ENCODE results near the gene AKR1B15.
"Not testable (repeated sequence)": the region's sequence is repeated elsewhere in the genome, so short reads cannot be mapped to it uniquely, and the experiment has no call there.

DNA sequence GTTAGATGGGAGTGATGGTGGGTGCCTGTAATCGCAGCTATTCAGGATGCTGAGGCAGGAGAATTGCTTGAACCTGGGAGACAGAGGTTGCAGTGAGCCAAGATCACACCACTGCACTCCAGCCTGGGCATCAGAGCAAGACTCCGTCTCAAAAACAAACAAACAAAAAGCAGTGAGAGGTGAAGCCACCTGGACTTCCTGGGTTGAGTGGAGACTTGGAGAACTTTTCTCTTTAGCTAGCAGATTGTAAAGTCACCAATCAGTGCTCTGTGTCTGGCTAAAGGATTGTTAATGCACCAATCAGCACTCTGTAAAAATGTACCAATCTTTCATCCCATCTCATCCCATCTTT, 14.5 kb downstream of the AKR1B15 start:
- TF ChIP-seq BHLHE40 (IDR thresholded peaks at IDR 0.05; ENCODE audit: low read length); CHD1 (IDR thresholded peaks at IDR 0.05; ENCODE audit: low read length); NONO (IDR thresholded peaks at IDR 0.05; ENCODE audit: low read depth in 2 of 2, low read length in 1 of 2); RAD21 (CRISPR knock-in tag; conservative IDR thresholded peaks at IDR 0.05 in 1 of 2, IDR thresholded peaks at IDR 0.05 in 1 of 2); ZNF232 (CRISPR knock-in tag; IDR thresholded peaks at IDR 0.05); MTA3 (IDR thresholded peaks at IDR 0.05; ENCODE audit: borderline replicate concordance); YBX1 (IDR thresholded peaks at IDR 0.05); SIRT6 (IDR thresholded peaks at IDR 0.05; ENCODE audit: low read depth, low read length): not testable (repeated sequence)

Data from K562 (cell line).